22Rv1 (cell line): ENCODE data around the gene KIF26B.
"Not testable (repeated sequence)": the region's sequence is repeated elsewhere in the genome, so short reads cannot be mapped to it uniquely, and the experiment has no call there.

Experiments
- H3K27ac ChIP-seq: fragments of 450-650 bp; 2 replicates; pipeline ENCODE4 v1.5.1; 2017
- CTCF ChIP-seq: fragments of 450-650 bp; IDR thresholded peaks from 2 replicates; pipeline ENCODE4 v1.5.1; 2017; ENCODE audit warnings: mild to moderate bottlenecking
- ZFX ChIP-seq: fragments of 450-650 bp; IDR thresholded peaks from 2 replicates; pipeline ENCODE4 v1.6.1; 2017; ENCODE audit warnings: antibody characterized with exemption, borderline replicate concordance

Gene KIF26B

GRCh38 chr1:245313576-245313975 is 158.8 kb downstream of the KIF26B start:
- TF ChIP-seq ZFX (no peak), CTCF (no peak)

GRCh38 chr1:245316784-245317183 is 162.0 kb downstream of the KIF26B start:
- TF ChIP-seq CTCF (no peak), ZFX (no peak)
- no peak overlapping the region for H3K27ac ChIP-seq

More at GRCh38 chr1:245313576-245313975, 158.8 kb downstream of the KIF26B start:
- H3K27ac ChIP-seq, result no peak overlapping the region

GRCh38 chr1:245317217-245317616 is 162.4 kb downstream of the KIF26B start:
- H3K27ac ChIP-seq, result no peak overlapping the region
- TF ChIP-seq CTCF (no peak), ZFX (no peak)

- TF ChIP-seq CTCF, result no peak
- no peak for TF ChIP-seq ZFX
- H3K27ac ChIP-seq, result no peak overlapping the region
Observed at GRCh38 chr1:245319094-245319493, 164.3 kb downstream of the KIF26B start.

- TF ChIP-seq ZFX (no peak), CTCF (no peak)
Observed at GRCh38 chr1:245322673-245323072, 167.9 kb downstream of the KIF26B start.

GRCh38 chr1:245323765-245324164 is 169.0 kb downstream of the KIF26B start:
- not testable (repeated sequence) for H3K27ac ChIP-seq

More at GRCh38 chr1:245322673-245323072, 167.9 kb downstream of the KIF26B start:
- H3K27ac ChIP-seq, result no peak overlapping the region

GRCh38 chr1:245325922-245326795 is 171.4 kb downstream of the KIF26B start:
- no peak overlapping the region for H3K27ac ChIP-seq
- TF ChIP-seq CTCF, result no peak
- TF ChIP-seq ZFX, result no peak
